HG02884 (cell line): ENCODE measurements around the gene CRABP2.

ENCODE experiments used
- ATAC-seq: cut with Tn5 transposase; IDR thresholded peaks from one replicate; pipeline ENCODE4 v1.9.1; 2021; ENCODE audit warnings: mild to moderate bottlenecking, moderate library complexity; ENCODE audit not compliant: unreplicated experiment

Gene CRABP2

DNA sequence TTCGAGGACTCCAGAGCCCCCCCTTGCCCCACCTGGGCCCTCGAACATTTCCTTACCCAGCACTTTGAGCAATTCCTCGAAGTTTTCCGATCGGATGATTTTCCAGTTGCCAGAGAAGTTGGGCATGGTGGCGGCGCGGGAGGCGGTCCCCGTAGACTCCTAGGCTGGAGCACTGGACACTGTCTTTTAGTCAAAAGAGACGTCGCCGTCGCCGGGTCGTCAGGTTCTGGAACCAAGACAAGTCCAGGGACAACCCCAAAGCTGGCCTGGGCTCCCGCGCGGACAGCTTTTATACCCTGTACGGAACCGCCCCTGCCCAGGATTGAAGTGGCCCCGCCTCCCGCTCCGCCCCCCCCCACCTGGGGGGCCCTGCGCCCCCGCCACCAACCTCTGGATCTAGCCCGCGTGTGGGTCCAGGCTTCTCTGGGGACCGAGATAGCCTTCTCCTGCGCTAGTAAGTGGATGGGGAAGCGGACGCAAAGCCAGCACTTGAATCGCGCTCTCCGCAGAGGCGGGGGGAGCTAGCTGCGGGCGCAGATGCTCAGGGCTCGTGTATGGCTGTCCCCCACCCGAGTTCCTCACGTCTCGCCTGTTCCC lies at the start of gene CRABP2:
Gene CRABP2 (minus strand): TSS at position 263 of the 597 bp plus-strand sequence. CDS start 137 bp downstream, at position 126.
- no peak for ATAC-seq

DNA sequence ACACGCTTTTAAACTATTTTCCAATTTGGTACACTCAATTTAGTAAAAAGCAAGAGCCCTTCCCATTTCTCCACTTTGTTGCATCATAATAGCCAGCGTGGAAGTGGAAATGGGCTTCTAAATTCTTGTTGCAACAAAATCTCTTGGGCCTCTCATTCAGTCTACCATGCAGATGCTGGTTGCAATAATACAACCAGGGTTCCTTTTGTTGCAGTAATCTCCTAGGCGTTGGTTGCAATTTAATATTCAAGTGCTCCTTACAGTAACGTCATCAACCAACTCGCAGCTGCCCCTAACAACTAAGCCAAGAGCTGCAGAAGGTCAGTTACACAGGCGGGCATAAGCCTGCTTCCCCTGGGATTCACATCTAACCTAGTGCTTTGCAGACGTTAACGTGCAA lies 48.8 kb upstream of the CRABP2 start:
- no peak for ATAC-seq

DNA sequence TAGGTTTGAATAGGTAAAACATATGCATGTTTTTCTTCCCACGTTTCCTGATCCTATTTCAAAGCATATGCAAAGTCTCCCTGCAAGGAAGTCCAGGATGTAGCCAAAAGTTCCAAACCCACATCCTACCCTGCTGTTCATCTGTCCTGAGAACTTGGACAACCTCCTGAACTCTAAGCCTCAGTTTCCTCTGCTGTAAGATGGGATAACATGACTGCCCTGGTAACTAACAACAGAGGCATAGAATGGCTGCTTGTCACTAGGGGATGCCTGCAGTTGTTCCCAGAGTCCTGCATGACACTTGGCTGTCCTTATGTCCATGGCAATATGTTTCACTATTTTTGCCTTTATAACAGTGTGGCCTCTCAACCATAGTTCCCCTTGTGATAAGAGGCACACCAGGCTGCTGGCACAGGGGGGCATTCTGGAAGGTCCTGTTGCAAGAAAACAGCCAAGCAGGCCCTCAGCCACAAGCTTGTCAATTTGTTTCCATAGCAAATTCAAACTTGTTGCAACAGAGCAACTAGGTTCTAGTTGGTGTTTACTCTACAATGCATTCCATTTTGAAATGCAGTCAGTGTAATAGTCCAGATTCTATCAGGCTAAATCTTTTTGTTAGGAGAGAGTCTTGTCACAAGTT lies 47.6 kb upstream of the CRABP2 start:
- ATAC-seq = no peak

DNA sequence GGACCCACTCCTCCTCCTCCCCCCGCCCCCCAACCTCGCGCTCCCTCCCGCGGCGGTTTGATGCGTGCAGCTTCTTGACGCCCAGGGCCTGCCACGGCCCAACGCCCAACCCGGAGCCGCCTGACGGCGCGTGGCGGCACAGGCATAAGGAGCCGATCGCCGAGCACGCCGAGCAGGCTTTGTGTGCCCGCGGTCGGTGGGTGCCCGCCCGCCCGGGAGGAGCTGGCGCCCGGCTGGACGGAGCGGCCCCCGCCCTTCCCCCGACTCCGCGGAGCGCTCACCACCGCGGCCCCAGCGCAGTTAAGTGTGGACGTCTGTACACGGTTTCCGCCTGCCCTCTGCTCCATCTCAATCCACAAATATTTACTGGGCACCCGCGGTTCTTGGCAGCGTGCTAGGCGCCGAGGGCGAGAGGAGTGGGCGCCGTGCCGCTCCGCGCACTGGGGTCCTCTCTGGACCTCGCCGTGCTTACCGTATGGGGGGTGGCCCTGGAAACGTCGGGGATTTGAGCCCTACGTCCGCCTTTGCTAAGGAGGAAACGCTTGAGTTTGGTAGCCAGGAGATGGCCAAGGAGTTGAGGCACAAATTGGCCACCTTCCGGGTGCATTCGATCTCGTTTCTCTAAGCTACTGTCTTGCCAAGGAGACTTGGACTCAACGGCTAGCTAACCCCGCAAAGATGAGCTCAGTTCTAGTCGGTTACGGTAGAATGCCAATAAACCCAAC lies 46.5 kb upstream of the CRABP2 start:
- ATAC-seq = peak; percentile 42

DNA sequence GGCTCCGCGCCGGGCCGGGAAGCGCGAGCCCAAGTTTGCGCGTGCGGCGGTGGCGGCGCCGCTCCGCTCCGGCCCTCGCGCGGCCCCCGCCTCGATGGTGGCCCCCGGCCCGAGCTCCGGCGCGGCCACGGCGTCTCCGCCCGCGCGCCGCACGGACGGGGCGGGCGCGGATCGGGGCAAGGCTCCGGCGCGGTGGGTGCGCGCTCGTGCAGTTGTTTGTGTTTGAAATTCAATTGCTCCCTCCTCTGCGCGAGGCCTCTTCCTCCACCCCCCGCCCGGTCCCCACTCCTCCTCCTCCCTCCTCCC lies 46.0 kb upstream of the CRABP2 start, which contains the start of gene HDGF:
Gene HDGF (minus strand): TSS at position 225 of the 306 bp plus-strand sequence. CDS start 246 bp downstream, outside the sequence.
- peak; percentile 30 for ATAC-seq

DNA sequence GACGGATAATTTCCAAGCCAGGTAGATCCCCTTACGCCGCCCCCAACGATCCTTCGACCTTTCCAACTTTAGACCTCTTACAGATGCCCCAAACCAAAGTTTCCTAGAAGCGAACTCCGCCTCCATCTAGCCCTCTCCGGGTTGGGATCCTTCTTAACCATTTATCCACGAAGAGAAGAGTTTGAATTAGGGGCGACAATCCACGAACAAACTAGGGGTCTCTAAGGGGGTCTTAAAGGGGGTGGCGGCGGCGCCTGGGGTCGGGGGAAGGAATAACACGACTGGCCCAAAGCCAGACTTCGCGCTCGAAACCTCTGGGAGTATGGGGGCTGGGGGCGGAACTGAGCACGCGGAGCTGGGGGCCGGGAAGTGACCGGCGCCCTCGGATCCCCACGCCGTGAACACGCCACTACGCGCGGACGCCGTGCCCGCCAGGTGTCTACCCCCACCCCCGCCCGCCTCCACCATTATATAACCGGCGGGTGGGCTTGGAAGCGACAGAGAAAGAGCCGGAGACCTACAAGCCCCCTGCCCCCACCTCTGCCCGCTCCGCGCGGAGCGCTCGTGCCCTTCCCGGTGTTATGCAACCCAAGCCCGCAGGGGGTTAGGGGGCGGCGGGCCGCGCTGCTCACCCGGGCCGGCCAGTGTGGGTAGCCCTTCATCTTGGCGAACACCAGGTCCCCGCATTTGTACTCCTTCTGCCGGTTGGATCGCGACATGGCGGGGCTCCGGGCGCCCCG lies 45.5 kb upstream of the CRABP2 start:
- ATAC-seq = peak; percentile 7

DNA sequence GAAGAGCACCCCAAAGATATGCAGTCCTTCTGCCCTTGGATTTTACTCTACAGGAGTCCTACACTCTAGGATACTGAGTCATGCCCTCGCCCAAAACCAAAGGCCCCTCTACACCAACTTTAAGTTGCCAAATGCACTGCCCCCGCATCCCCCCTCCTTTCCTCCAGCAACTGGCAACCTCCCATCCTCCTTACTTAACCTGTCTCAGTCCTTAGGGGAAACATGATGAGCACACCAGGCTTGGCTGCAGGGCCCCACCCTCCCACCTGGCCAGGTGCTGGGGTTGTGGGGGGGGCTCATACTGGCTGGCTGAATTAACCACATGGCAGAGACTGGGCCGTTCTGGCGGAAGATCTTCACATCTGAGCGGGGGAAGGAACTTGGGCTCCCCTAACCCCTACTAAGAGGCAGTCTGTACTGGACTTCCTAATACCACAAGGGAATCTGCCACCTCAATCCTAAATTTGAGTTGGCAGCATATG lies 44.8 kb upstream of the CRABP2 start:
- no peak for ATAC-seq

DNA sequence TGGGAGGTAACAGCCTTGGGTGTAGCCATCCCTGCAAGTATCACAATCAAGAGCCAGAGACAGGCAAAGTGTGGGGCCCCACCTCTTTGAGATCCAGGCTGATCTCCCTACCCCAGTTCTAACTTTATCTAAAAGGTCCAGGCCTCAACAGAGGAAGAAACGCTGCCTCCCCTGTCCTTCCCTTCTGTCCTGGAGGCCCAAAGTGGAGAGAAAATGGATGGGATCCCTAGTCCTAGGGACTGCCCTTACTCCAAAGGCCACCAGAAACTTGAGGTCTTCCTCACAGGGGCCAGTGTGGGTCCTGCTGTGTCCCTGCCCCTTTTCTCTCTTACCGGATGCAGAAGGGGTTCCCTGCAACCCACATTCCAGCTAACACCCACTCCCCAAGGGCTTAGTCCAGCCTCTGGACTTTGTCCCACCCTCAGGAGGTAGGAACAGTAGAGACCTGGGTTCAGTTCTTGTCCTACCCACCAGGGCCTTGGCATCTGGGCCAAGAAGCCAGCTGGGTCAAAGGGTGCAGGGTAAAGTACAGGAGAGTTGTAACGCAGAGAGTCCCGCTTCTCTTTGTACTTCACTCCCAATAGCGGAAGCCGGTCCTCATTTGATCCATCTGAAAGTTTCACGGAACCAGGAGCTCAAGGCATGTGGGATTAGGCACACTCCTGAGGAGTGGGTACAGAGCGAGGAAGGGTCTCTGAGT lies 44.2 kb upstream of the CRABP2 start:
- no peak for ATAC-seq

DNA sequence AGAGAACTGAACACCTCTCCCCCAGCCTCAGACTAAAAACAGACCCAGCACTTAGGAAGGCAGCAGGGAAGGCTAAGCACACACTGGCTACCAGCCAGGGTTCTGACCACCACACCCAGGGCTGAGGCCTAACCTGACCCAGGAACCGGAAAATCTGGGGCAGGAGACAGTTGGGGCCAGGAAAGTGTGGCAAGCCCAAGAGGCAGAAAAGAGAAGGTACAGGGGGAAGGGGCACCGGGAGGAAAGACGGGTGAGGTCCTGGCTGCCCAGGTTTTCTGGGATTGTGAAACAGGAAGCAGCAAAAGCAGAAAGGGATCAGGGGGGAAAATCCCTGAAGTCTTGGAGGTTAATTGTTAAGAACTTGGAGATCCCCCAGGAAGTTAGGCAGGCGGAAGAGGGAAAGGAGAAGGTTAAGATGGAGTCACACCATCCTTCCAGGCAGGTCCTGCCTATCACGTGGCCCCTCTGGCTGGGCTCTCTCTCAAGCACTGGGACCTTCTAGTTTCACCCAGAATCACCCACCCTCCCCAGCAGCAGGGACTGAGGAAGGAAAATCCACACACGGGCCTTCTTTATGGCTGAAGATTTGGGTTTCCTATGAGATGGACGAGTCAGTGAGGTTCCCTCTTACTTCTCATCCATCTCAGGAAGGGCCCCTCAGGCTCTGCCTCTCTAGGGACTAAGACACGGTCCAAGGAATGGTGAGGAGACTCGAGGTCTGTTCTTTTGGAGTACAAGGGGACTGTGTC lies 43.5 kb upstream of the CRABP2 start:
- ATAC-seq = no peak

DNA sequence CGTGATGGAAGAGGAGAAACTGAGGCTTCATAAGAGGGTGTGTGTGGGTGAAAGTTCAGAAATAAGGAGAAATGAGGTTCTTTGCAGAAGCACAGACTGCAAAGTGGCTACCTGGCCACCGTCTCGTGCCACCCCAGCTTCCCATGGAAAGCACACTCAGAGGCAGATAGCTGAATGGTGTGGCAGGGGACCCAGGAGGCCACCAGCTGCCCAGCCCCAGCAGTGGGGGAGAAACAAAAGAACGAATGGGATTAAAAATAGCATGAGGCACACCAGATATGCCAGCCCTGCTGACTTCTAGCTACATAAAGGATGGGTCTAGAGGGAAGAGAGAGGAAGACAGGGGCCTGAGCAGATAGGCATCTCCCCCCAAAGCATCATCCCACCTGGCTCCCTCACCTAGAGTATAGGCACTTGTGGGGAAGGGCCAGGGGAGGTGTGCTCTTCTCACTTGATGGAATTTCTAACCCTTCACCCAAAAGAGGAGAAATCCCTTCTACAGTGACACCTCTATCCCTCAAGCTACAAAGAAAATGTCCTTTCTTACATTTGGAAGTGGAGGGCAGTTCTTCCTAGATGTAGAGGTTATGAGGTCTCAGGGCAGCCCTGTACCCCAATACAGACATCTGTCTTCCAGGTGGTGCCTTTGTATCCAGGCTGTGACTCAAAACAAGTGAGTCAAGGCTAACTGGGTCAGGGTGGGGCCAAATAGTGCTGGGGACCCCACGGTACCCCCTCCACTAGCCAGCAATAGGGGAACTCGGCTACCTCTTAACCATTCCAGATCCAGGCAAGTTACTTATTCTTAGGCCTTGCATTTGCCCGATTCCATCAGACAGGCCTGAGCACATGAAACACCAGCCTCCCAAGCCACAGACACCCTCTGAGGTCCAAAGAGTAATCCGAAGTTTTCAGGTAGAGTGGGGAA lies 42.6 kb upstream of the CRABP2 start:
- ATAC-seq = no peak

DNA sequence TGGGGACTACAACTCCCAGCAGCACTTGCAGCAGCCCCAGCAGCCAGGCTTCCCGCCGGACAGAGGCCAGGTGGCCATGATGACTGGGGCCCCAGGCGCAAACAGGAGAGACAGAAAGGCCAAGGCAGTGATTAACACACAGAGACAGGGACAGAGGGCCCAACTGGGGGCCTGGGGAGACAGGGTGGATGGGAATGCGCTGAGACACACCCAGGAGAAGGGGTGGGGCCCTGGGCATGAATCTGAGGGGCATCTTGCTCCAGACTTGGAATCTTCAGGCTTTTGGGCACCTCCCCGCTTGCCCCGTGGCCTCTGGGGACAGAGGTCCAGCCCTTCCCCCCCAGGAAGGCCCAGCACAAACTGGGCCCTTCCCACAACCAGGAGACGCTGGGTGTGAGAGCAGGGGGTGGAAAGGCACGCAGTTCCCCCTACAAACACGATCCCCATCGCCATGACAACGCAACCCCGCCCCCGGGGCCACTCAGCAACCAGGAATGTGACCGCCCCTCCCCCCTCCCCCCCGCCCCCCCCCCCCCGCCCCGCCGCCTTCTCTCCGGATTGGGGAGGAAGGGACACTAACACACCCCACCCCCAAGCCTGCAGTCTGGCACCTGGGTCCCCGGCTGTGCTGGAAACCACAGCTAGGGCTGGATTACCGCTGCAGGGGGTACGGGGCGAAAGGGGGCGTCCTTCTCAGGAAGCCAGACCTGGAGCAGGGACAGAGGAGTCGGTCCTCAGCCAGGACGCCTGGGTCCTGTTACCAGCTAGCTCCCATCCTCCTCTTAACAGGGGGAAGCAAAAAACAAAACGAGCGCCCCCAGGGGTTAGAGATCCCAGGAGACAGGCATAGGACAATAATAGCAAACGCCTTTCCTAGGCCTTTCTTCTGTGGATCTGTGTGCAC lies 41.6 kb upstream of the CRABP2 start:
- no peak for ATAC-seq

DNA sequence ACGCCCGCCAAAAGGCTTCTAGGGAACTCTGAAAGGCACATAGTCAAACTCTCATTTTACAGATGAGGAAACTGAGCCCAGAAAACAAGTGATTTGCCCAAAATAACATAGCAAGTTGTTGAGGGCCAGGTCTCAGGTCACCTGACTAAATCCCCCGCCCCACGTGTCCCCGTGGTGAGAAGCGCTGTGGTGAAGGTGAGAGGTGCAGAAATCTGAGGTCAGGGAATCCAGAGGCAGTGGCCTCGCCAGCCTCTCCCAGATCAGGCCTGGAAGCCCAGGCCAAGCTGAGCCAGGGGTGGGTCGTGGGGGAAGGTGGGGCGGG lies 41.0 kb upstream of the CRABP2 start:
- no peak for ATAC-seq

DNA sequence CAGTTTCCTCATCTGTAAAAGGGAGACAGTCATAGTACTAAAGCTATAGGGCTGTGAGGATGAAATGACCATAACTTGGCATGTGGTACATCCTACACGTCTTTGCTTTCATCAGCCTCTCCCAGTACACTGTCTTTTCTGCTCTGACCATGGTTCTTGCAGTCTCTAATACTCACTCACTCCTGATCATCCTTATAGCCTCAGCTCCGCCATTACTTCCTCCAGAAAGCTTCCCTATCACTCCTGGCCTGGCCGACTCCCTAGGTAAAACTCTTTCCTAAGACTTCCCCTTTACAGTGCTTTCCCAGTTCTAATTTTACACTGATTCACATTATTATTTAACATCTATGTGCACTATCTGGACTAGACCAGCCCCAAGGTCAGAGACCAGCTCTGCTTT lies 40.5 kb upstream of the CRABP2 start:
- ATAC-seq = no peak

DNA sequence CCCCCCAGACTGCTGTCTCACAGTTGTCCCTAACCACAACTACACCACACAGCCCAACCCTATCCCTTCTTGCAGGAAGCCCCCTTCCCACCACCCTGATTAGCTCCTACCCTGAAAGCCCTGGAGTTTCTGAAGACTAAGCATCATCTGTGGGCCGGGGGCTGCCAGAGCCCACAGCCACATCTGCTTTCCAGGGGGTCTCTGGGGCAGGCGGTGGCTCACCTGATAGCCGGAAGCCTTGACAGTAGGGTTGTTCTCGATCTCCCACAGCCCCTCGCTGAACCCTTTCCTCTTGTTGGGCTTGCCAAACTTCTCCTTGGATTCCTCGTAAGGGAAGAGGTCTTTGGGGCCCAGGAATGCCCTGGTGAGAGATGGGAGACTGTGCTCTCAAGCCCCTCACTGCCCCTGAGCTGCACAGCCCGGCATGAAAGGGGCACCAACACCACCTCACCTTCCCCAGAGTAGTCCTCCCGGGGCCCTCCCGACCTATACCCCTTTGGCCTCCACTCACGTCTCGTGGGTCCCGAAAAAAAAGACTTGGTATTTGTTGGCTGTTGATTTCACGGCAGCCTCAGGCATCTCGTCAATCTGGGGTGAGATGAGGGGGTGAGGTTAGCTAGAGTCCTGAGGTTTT lies 39.5 kb upstream of the CRABP2 start:
- ATAC-seq = no peak

DNA sequence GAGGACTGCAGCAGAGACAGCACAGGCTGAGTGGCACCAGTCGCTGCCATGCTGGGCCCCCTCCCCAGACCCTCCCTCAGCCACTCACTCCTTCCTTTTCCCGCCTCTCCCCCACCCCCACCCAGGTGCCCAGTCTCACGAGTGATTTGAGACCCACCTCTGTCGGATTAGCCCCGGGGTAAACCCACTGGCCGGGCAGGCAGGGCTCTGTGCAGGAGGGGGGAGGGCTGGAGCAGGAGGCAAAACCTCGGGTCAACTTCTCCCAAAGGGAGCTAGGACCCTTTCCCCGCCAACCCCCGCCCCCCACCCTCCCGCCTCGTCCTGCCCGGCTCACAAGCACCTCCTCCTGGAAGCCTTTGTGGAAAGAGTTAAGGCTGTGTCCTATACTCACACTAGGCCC lies 39.0 kb upstream of the CRABP2 start:
- ATAC-seq = no peak

DNA sequence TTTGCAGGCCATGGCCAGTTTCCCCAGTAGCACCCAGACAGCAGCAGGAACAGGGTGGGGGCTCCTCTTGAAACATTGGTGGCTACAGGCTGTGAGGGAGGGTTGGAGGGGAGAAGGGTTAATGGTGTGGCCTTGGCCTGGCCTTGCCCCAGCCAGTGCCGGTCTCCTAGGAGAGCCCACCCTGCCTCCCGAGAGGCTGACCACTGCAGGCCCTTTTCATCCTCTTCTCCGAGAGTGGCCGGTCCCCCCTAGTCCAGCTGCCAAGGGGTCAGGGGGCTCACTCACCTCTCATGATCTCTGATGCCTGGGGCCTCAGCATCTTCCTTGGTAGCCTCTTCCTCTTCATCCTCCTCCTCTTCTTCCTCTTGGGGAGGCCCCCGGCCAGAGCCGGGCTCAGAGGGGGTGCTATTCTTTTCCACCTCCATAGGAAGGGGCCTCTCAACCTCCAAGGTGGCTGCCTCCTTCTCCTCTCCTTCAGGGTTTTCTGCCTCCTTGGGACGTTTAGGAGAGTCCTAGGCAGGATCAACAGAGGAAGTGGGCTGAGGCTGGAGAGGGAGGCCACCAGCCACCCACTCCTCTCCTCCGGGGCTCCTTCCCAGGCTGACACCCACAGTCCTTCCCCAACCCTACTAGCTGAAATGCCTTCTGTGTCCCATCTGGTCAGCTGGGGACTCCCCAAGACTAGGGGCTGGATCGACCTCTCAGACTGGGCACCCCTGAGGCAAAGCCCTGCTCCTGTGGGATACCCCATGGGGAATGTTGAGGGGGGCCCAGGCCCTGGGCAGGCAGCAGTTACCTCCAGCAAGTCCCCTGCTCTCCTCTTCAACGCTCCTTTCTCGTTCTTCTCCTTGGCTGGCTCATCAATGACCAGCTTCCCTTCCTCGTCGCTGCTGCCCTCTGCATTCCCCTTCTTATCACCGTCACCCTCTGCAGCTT lies 38.3 kb upstream of the CRABP2 start:
- no peak for ATAC-seq

DNA sequence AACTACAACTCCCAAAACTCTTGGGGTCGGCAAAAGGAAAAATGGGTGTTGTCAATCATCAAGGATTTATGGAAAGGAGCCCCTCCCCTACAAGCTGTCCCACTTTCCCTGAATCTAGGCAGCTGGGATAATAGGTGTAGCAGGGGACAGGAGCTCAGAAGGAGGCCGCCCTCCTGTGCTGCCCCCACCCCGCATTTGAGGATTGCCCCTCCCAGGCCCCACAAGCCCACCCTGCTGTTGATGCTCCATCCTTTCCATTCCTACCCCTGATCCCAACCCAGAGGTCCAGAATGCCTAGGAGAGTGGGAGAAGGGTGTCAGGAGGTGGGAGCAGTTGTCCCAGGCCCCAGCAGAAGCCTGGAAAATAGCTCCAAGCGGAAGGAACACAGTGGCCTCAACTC lies 37.4 kb upstream of the CRABP2 start:
- ATAC-seq = no peak
